ENCODE results near the gene WIPF3.

WIPF3 gene

GRCh38 chr7:29809533-29810155 is 3.3 kb downstream of the WIPF3 start:
- DNase-seq (ENCODE audit: low read depth): no peak

- no peak for DNase-seq (ENCODE audit: low read depth)
Observed at GRCh38 chr7:29810297-29810696, 4.0 kb downstream of the WIPF3 start.

GRCh38 chr7:29810813-29811482 is 4.6 kb downstream of the WIPF3 start:
- DNase-seq (ENCODE audit: low read depth): no peak

GRCh38 chr7:29811586-29811985 is 5.3 kb downstream of the WIPF3 start:
- no peak for DNase-seq (ENCODE audit: low read depth)

- no peak for DNase-seq (ENCODE audit: low read depth)
Observed at GRCh38 chr7:29812185-29812876, 6.0 kb downstream of the WIPF3 start.

GRCh38 chr7:29815181-29816105 is 9.1 kb downstream of the WIPF3 start:
- DNase-seq (ENCODE audit: low read depth): no peak

- DNase-seq (ENCODE audit: low read depth): no peak
Observed at GRCh38 chr7:29818308-29818707, 12.0 kb downstream of the WIPF3 start.

- no peak for DNase-seq (ENCODE audit: low read depth)
Observed at GRCh38 chr7:29825775-29826529, 19.6 kb downstream of the WIPF3 start.

GRCh38 chr7:29826530-29826822 is 20.2 kb downstream of the WIPF3 start:
- no peak for DNase-seq (ENCODE audit: low read depth)

GRCh38 chr7:29826904-29827303 is 20.6 kb downstream of the WIPF3 start:
- DNase-seq (ENCODE audit: low read depth): no peak

GRCh38 chr7:29831705-29832104 is 25.4 kb downstream of the WIPF3 start:
- DNase-seq (ENCODE audit: low read depth): no peak

GRCh38 chr7:29833929-29834328 is 27.6 kb downstream of the WIPF3 start:
- no peak for DNase-seq (ENCODE audit: low read depth)

GRCh38 chr7:29835718-29836117 is 29.4 kb downstream of the WIPF3 start:
- no peak for DNase-seq (ENCODE audit: low read depth)

GRCh38 chr7:29839302-29839701 is 33.0 kb downstream of the WIPF3 start:
- DNase-seq (ENCODE audit: low read depth): peak; percentile 70

GRCh38 chr7:29839921-29840320 is 33.6 kb downstream of the WIPF3 start:
- DNase-seq (ENCODE audit: low read depth): no peak

GRCh38 chr7:29840701-29841100 is 34.4 kb downstream of the WIPF3 start:
- no peak for DNase-seq (ENCODE audit: low read depth)

- DNase-seq (ENCODE audit: low read depth): no peak
Observed at GRCh38 chr7:29841926-29842701, 35.8 kb downstream of the WIPF3 start.

- DNase-seq (ENCODE audit: low read depth): no peak
Observed at GRCh38 chr7:29843093-29843492, 36.8 kb downstream of the WIPF3 start.

- no peak for DNase-seq (ENCODE audit: low read depth)
Observed at GRCh38 chr7:29843726-29844125, 37.4 kb downstream of the WIPF3 start.

GRCh38 chr7:29844559-29844958 is 38.3 kb downstream of the WIPF3 start:
- DNase-seq (ENCODE audit: low read depth): no peak

- no peak for DNase-seq (ENCODE audit: low read depth)
Observed at GRCh38 chr7:29847496-29847895, 41.2 kb downstream of the WIPF3 start.

Data from iris pigment epithelial cell (primary cell).